Coronary artery (tissue), 2 donors: ENCODE data around the gene OR4K14.

Experiments used
- DNase-seq: peaks from one replicate; pipeline ENCODE4 v3.0.0-alpha.2; 2017; ENCODE audit warnings: low spot score
- H3K27ac ChIP-seq, 2 donors: fragments of 200-600 bp; sonication (generic); one replicate each; pipeline ENCODE4 v1.5.1; 2016 to 2019
- H3K4me3 ChIP-seq: fragments of 200-600 bp; sonication (generic); 2 replicates; pipeline ENCODE4 v1.5.1; 2016; ENCODE audit warnings: mild to moderate bottlenecking, moderate library complexity
- TF ChIP-seq, protein P1 (sequence below): fragments of 200-600 bp; sonication (generic); IDR thresholded peaks from one replicate; pipeline ENCODE4 v1.5.1; 2019; ENCODE audit warnings: antibody characterized with exemption

The OR4K14 gene, protein sequence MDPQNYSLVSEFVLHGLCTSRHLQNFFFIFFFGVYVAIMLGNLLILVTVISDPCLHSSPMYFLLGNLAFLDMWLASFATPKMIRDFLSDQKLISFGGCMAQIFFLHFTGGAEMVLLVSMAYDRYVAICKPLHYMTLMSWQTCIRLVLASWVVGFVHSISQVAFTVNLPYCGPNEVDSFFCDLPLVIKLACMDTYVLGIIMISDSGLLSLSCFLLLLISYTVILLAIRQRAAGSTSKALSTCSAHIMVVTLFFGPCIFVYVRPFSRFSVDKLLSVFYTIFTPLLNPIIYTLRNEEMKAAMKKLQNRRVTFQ

DNA sequence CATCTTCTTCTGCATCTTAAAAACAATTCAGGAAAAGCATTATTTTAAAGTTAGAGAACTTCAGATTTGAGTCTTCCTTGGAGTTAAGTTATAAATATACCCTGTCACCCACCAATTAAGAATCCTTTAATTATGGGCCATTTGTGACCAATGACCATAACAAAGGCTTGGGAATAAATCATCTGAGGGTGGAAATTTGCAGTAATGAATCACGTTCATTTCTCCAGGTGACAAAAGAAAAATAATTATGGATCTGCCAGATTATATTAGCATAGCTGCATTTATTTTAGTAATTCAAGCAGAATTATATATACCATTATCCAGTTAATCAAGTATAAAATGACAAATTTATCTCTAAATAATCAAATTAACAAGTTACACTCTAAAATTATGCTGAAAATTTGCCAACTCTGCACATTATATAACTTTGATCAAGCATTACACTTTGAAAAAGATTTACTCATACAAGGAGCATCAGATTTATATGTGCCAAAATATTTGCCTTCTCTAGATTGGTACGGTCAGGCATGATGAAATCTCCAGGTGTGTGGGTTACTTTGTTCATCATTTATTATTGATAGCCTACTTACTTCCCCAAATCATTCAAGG is at the start of gene OR4K14:
TSS of gene OR4K14 (minus strand) at position 51 of the 609 bp plus-strand sequence. CDS start 4,114 bp downstream, outside the sequence.
- DNase-seq: no peak
- TF ChIP-seq, protein P1, sequence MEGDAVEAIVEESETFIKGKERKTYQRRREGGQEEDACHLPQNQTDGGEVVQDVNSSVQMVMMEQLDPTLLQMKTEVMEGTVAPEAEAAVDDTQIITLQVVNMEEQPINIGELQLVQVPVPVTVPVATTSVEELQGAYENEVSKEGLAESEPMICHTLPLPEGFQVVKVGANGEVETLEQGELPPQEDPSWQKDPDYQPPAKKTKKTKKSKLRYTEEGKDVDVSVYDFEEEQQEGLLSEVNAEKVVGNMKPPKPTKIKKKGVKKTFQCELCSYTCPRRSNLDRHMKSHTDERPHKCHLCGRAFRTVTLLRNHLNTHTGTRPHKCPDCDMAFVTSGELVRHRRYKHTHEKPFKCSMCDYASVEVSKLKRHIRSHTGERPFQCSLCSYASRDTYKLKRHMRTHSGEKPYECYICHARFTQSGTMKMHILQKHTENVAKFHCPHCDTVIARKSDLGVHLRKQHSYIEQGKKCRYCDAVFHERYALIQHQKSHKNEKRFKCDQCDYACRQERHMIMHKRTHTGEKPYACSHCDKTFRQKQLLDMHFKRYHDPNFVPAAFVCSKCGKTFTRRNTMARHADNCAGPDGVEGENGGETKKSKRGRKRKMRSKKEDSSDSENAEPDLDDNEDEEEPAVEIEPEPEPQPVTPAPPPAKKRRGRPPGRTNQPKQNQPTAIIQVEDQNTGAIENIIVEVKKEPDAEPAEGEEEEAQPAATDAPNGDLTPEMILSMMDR: no peak
- Histone ChIP-seq H3K4me3 (no peak within 1 kb of the TSS), H3K27ac (no peak within 1 kb of the TSS)

DNA sequence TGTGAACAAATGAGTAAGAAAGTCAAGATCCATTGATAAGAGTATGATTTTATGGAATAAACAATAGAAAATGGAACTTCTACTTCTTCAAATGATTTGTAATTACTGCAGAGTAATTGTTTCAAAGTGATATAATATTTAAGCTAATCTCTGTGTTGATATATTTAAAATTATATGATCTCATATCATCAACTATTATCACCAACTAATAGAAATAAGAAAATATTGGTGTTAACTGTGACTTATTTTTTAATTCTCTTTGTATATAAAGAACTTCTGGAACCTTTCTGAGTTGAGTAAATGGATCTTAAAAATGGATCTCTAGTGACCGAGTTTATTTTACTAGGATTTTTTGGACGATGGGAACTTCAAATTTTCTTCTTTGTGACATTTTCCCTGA is 40.6 kb upstream of the OR4K14 start, which contains the start of gene OR4L1:
TSS of gene OR4L1 (plus strand) at position 301 of the 400 bp plus-strand sequence. CDS start at position 301, 0 bp downstream.
- TF ChIP-seq, protein P1: no peak
- no peak for DNase-seq
- no peak within 1 kb of the TSS for H3K4me3 ChIP-seq
- no peak within 1 kb of the TSS for H3K27ac ChIP-seq

DNA sequence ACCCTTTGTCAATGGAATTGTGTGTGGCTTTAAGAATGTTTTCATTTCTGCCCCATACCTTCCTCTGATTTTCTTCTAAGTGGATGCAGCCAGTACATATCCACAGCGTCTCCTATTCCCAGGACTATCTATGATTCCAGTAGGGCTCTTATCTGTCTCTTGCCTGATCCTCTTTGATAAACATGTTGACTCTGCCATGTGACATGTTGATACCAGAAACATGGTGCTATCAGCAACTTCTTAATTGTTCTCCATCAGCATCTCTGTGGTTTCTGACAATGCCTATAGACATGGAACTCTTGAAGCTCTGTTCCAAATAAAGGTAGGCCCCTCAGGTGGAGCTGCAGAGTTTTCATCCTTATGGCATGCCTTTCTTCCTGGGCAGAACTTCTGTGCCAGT is 29.1 kb upstream of the OR4K14 start:
- Histone ChIP-seq H3K4me3 (no peak overlapping the region), H3K27ac (no peak overlapping the region)
- TF ChIP-seq, protein P1: no peak
- DNase-seq: no peak

DNA sequence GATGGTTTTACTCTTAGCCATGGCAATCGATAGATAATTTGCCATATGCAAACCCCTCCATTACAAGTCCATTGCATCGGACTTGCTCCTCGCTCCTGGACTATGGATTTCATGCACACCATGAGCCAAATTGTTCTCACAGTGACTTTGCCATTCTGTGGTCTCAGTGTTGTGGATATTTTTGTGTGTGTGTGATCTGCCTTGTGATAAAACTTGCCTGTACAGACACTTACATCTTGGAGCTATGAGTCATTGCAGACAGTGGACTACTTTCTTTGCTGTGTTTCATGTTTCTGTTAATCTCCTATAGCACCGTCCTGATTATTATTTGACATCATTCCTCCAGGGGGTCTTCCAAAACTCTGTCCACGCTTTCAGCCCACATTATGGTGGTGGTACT is 25.1 kb upstream of the OR4K14 start:
- TF ChIP-seq, protein P1: no peak
- DNase-seq: no peak
- Histone ChIP-seq H3K27ac (no peak overlapping the region), H3K4me3 (no peak overlapping the region)

DNA sequence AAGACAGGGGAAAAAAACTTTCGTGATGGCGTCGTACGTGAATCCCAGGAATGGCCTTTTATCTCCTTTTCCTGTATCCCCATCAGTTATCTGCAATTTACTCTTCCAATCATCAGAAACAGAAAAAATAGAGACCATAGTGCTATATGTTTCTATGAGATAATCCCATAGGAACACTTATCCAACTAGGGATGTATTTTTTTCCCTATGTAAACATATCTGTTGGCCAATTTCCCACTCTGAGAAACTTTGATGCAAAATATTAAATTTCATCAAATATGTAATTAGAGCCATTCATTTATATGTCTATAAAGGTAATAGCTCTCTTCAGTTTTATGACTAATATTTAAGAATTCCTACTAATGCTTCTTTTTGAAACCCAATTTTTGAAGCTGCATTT is 16.8 kb upstream of the OR4K14 start, which contains the start of gene OR4K13:
TSS of gene OR4K13 (minus strand) at position 101 of the 400 bp plus-strand sequence. CDS start 1,280 bp downstream, outside the sequence.
- TF ChIP-seq, protein P1: no peak
- Histone ChIP-seq H3K27ac (no peak within 1 kb of the TSS), H3K4me3 (no peak within 1 kb of the TSS)
- DNase-seq: no peak

DNA sequence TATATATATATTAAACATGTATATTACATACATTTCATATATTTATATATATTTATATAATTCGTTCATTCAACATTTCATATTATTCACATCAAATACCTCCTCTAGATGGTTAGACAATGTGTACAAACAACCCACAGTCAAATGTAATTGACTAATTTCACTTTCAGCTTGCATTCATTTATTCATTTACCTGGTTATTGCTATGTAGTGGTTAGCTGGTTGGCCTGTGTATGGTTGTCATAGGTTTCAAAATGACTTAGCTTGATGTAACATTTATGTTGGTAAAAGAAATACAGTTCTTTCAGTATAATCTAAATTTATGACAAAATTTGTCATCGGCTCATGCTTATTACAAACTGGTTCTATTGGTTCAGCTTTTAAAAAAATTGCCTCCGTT is 16.3 kb upstream of the OR4K14 start:
- H3K27ac ChIP-seq: no peak overlapping the region
- DNase-seq: no peak
- H3K4me3 ChIP-seq: no peak overlapping the region
- TF ChIP-seq, protein P1: no peak

DNA sequence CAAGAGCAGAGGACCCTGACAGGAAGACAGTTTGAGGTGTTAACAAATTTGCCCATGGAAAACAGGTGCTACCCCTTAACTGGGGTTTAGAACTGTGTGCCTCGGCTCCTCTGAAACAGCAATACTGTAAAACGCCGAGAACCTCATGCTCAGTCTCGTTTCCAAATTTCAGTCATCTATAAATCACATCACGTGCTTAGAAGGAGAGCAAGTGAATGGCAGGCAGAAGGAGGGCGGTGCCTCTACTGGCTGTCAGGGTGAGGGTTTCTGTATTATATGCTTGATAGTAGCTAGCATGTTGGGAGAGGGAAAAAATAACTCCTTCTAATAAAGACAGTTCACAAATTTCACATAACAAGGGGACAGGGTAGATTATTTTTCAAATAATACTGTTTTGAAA is 12.0 kb upstream of the OR4K14 start:
- Histone ChIP-seq H3K4me3 (no peak overlapping the region), H3K27ac (no peak overlapping the region)
- DNase-seq: no peak
- TF ChIP-seq, protein P1: no peak
